Measurements from ENCODE around the gene PLAC9.

- TF ChIP-seq CTCF (IDR thresholded peaks at IDR 0.05) (peak; percentile 50), EZH2 (IDR thresholded peaks at IDR 0.05) (no peak)
Observed at GRCh38 chr10:80161321-80162083, 29.0 kb downstream of the PLAC9 start.

All from neural progenitor cell (in vitro differentiated cells).